ENCODE measurements around the gene DCDC2C.
"Not testable (repeated sequence)": the region's sequence is repeated elsewhere in the genome, so short reads cannot be mapped to it uniquely, and the experiment has no call there.

Gene DCDC2C

DNA sequence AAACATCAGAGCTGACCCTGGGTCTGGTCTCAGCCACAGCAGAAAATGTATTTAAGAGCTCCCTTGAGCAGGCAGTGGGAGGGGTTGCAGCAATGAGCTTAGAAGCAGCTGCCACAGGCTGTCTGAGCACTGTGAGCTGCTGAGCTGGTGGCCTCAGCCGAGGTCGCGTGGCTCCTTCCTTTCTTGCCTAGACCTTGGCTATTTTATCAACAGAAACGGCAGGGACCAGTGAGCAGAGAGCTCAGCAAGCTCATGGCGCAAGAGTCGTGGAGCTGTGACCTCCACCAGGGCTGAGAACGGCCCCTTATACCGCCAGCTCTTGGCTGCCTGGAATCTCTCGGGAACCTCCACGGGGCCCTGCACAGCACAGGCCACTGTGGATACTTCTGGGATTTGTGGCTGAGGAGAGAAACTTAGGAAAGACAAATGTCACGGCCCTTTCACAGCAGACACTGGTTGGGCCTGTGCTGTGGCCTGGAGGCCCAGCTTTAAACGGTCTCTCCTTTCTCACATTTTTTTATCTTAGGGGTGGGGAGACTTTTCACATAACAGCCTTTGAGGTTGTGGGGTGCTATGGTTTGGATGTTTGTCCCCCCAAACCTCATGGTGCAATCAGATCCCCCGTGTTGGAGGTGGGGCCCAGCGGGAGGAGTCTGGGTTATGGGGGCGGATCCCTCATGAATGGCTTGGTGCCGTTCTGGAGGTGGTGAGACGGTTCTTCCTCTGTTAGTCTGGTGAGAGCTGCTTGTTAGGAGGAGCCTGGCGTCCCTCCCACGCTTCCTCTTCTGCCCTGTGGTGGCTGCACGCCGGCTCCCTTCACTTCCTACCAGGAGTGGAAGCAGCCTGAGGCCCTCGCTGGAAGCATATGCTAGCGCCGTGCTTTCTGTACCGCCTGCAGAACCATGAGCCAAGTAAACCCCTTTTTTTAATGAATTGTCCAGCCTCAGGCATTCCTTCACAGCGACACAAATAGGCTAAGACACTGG, 43.6 kb upstream of the DCDC2C start:
- no peak overlapping the region for H3K4me3 ChIP-seq (replicated peaks in 1 of 2; ENCODE audit: low read depth in 2 of 2, low read length in 2 of 2)
- TF ChIP-seq, protein P1, sequence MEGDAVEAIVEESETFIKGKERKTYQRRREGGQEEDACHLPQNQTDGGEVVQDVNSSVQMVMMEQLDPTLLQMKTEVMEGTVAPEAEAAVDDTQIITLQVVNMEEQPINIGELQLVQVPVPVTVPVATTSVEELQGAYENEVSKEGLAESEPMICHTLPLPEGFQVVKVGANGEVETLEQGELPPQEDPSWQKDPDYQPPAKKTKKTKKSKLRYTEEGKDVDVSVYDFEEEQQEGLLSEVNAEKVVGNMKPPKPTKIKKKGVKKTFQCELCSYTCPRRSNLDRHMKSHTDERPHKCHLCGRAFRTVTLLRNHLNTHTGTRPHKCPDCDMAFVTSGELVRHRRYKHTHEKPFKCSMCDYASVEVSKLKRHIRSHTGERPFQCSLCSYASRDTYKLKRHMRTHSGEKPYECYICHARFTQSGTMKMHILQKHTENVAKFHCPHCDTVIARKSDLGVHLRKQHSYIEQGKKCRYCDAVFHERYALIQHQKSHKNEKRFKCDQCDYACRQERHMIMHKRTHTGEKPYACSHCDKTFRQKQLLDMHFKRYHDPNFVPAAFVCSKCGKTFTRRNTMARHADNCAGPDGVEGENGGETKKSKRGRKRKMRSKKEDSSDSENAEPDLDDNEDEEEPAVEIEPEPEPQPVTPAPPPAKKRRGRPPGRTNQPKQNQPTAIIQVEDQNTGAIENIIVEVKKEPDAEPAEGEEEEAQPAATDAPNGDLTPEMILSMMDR (IDR thresholded peaks at IDR 0.05; ENCODE audit: low read depth, low read length) = no peak
- peak; percentile 11 to 15 for DNase-seq (ENCODE audit: low read depth in 2 of 2)

DNA sequence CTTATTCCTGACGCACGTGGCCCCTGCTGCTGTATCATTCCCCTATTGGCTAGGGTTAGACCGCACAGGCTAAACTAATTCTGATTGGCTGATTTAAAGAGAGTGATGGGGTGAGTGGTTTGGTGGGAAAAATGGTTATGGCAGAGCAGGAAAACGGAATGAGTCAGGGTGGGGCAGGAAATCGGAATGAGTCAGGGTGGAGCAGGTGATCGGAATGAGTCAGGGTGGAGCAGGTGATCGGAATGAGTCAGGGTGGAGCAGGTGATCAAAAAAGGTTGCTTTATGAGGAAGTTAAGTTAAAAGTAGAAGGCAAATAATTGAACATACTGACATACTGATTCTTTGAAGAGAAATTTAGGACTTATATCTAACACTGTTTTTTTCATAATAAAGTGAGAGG, 42.7 kb upstream of the DCDC2C start:
- not testable (repeated sequence) for DNase-seq (ENCODE audit: low read depth in 2 of 2); H3K4me3 ChIP-seq (replicated peaks in 1 of 2; ENCODE audit: low read depth in 2 of 2, low read length in 2 of 2)

- DNase-seq (ENCODE audit: low read depth in 2 of 2) = no peak
- no peak overlapping the region for H3K4me3 ChIP-seq (replicated peaks in 1 of 2; ENCODE audit: low read depth in 2 of 2, low read length in 2 of 2)
- TF ChIP-seq, protein P1 (IDR thresholded peaks at IDR 0.05; ENCODE audit: low read depth, low read length) = no peak
These were observed 42.2 kb upstream of the DCDC2C start for GRCh38 chr2:3661149-3661660.

GRCh38 chr2:3662239-3662638, 41.1 kb upstream of the DCDC2C start:
- no peak for DNase-seq (ENCODE audit: low read depth in 2 of 2)
- H3K4me3 ChIP-seq (replicated peaks in 1 of 2; ENCODE audit: low read depth in 2 of 2, low read length in 2 of 2) = no peak overlapping the region
- TF ChIP-seq, protein P1 (IDR thresholded peaks at IDR 0.05; ENCODE audit: low read depth, low read length) = peak; percentile 13

DNA sequence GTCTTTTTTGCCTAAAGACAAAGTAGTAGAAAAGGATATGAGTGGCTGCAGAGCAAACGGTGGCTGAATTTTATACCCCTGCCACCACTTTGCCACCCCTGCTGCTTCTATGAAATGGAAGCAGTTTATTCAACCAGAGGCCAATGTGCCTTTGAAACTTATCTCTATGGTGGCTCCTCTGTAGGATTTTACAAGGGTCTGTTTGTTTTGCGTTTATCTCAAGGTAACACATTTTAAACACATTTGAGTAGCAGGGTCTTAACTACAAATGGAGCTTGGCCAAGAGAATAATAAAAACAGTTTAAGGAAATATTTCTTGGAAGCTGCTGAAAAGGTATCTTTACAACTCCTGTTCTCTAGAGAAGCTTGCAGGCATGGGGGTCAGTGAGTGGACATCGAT, 39.3 kb upstream of the DCDC2C start:
- TF ChIP-seq, protein P1 (IDR thresholded peaks at IDR 0.05; ENCODE audit: low read depth, low read length) = no peak
- no peak overlapping the region for H3K4me3 ChIP-seq (replicated peaks in 1 of 2; ENCODE audit: low read depth in 2 of 2, low read length in 2 of 2)
- no peak for DNase-seq (ENCODE audit: low read depth in 2 of 2)

- no peak for DNase-seq (ENCODE audit: low read depth in 2 of 2)
- TF ChIP-seq, protein P1 (IDR thresholded peaks at IDR 0.05; ENCODE audit: low read depth, low read length) = no peak
- no peak overlapping the region for H3K4me3 ChIP-seq (replicated peaks in 1 of 2; ENCODE audit: low read depth in 2 of 2, low read length in 2 of 2)
These were observed 38.5 kb upstream of the DCDC2C start for GRCh38 chr2:3664925-3665324.

DNA sequence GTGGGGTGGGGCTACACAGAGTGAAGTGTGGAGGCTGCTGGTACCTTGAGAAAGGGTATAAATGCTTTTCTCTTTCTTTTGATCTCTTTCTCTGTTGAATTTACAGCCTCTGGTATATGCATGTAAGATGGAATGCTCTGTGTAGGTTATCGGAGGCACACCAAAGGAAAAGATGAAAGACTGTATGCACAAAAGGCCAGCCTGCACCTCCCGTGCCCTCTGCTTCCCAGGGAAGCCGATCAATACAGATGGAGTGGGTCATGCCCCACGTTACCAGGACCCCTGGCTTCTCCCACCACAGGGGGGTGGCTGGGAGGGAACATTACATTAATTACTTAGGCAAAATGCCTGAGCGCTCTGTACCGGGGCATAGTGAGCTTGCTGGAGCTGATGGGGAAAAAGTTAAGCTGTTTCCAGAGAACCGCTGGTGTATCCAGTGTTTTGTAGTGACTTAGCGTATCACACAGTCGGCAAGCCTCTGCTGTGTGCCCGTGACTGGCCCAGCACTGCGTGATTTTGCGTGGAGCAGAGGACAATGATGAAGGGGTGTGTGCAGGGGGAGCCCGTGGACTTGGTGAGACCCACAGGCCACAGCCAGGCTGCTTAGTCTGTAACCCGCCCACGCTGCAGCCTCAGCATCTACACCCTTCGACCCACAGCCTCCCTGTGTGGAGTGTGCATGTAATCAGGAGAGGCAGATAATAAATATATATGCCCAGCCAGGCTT, 37.3 kb upstream of the DCDC2C start:
- no peak overlapping the region for H3K4me3 ChIP-seq (replicated peaks in 1 of 2; ENCODE audit: low read depth in 2 of 2, low read length in 2 of 2)
- TF ChIP-seq, protein P1 (IDR thresholded peaks at IDR 0.05; ENCODE audit: low read depth, low read length) = no peak
- no peak for DNase-seq (ENCODE audit: low read depth in 2 of 2)

All from cardiac fibroblast (primary cell).